ENCODE results near the gene INF2.

The INF2 gene

GRCh38 chr14:104643306-104643705 is 46.1 kb upstream of the INF2 start:
- no peak for DNase-seq (ENCODE audit: extremely low spot score)
- POLR2A ChIA-PET, result no interaction called here
- CTCF ChIA-PET, result no interaction called here
- TF ChIP-seq ARNT (IDR thresholded peaks at IDR 0.05) (no peak), PKNOX1 (IDR thresholded peaks at IDR 0.05) (no peak), HDGF (IDR thresholded peaks at IDR 0.05; ENCODE audit: borderline replicate concordance) (no peak), FOXK2 (IDR thresholded peaks at IDR 0.05) (no peak), FOXA1 (IDR thresholded peaks at IDR 0.05) (no peak), CTBP1 (IDR thresholded peaks at IDR 0.05; ENCODE audit: borderline replicate concordance) (no peak), L3MBTL2 (conservative IDR thresholded peaks at IDR 0.05) (no peak), LEF1 (IDR thresholded peaks at IDR 0.05; ENCODE audit: borderline replicate concordance) (no peak), FOXM1 (IDR thresholded peaks at IDR 0.05; ENCODE audit: borderline replicate concordance) (no peak), ELF4 (IDR thresholded peaks at IDR 0.05) (no peak), SP1 (IDR thresholded peaks at IDR 0.05) (no peak), ZNF384 (IDR thresholded peaks at IDR 0.05) (no peak), SUZ12 (IDR thresholded peaks at IDR 0.05) (no peak), TARDBP (IDR thresholded peaks at IDR 0.05) (no peak), NFRKB (IDR thresholded peaks at IDR 0.05) (no peak)

GRCh38 chr14:104644091-104644635 is 45.3 kb upstream of the INF2 start:
- ChIA-PET CTCF (interaction anchor here (0.7 kb wide), 1 partner anchor 340 kb away, joined by 3 read pairs; no protein-coding TSS in a partner anchor), POLR2A (no interaction called here)
- DNase-seq (ENCODE audit: extremely low spot score), result no peak
- TF ChIP-seq FOXA1 (IDR thresholded peaks at IDR 0.05) (no peak), FOXM1 (IDR thresholded peaks at IDR 0.05; ENCODE audit: borderline replicate concordance) (no peak), LEF1 (IDR thresholded peaks at IDR 0.05; ENCODE audit: borderline replicate concordance) (no peak), ARNT (IDR thresholded peaks at IDR 0.05) (no peak), L3MBTL2 (conservative IDR thresholded peaks at IDR 0.05) (no peak), CTBP1 (IDR thresholded peaks at IDR 0.05; ENCODE audit: borderline replicate concordance) (no peak), SUZ12 (IDR thresholded peaks at IDR 0.05) (no peak), SP1 (IDR thresholded peaks at IDR 0.05) (no peak), ZNF384 (IDR thresholded peaks at IDR 0.05) (no peak), TARDBP (IDR thresholded peaks at IDR 0.05) (no peak), FOXK2 (IDR thresholded peaks at IDR 0.05) (no peak), PKNOX1 (IDR thresholded peaks at IDR 0.05) (no peak)

DNA sequence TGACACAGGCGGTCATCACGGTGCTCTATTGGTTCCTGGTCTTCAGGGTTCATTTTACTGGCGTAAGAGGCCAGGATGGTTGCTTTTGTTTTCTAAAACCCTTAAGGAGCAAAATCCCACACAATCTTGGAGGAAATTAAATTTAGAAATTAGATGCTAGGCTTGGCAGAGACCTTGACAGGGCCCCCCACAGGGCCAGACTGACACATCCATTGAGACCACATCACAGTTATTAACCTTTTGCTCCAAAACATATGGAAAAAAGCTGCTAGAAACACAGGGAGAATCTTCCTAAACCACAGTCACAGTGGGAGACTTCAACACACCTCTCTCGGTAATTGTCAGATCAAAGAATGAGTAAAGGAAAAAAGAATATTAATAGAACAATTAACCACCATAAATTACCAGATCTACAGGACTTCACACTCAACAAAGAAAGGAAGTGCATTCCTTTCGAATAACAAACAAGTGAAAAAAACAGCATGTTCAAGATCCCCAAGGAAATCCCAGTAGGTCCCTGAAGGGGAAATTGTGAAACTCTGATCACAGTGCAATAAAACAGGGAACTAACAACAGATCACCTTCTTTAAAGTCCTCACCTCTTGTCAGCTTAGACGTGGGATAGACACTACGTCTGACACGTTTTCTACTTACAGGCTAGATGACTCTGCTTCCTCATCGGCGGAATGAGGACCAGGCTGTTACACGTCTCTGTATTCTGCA is 44.6 kb upstream of the INF2 start:
- no peak for DNase-seq (ENCODE audit: extremely low spot score)
- ChIA-PET POLR2A (no interaction called here), CTCF (no interaction called here)
- TF ChIP-seq FOXA1 (IDR thresholded peaks at IDR 0.05) (no peak), SUZ12 (IDR thresholded peaks at IDR 0.05) (no peak), SP1 (IDR thresholded peaks at IDR 0.05) (no peak), BHLHE40 (IDR thresholded peaks at IDR 0.05; ENCODE audit: borderline replicate concordance) (no peak), LEF1 (IDR thresholded peaks at IDR 0.05; ENCODE audit: borderline replicate concordance) (no peak), CTBP1 (IDR thresholded peaks at IDR 0.05; ENCODE audit: borderline replicate concordance) (no peak), ZNF384 (IDR thresholded peaks at IDR 0.05) (no peak), ARNT (IDR thresholded peaks at IDR 0.05) (no peak), L3MBTL2 (conservative IDR thresholded peaks at IDR 0.05) (no peak), FOXK2 (IDR thresholded peaks at IDR 0.05) (no peak), HDGF (IDR thresholded peaks at IDR 0.05; ENCODE audit: borderline replicate concordance) (no peak), ELF4 (IDR thresholded peaks at IDR 0.05) (no peak)

DNA sequence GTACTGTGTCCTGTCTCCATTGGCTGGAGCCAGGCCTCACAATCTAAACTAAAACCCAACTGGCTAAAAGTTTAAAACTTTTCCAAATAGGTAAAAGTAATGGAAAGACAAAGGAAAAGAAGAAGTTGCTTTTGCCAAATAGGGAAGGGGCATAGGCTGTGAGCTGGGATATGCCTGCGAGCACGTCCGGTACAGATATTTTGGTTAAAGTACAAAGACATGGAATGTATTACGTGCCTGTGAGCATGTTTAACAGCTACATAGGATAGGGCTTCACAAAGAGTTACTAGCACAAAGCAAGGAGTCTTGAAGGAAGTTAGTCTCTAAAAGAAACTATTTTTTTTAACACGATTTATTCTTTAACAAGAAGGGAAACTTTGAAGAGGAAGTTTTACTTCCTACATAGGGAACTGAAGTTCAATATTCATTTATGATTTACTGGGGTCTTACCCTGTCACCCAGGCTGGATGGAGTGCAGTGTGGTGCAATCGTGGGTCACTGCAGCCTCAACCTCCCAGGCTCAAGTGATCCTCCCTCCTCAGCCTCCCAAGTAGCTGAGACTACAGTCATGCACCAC is 41.9 kb upstream of the INF2 start:
- POLR2A ChIA-PET, result no interaction called here

More for the DNA sequence above, 41.9 kb upstream of the INF2 start:
- no peak for TF ChIP-seq SUZ12 (IDR thresholded peaks at IDR 0.05)
- TF ChIP-seq ELF4 (IDR thresholded peaks at IDR 0.05), result no peak
- no peak for TF ChIP-seq NFRKB (IDR thresholded peaks at IDR 0.05)
- no peak for TF ChIP-seq SP1 (IDR thresholded peaks at IDR 0.05)
- no peak for TF ChIP-seq L3MBTL2 (conservative IDR thresholded peaks at IDR 0.05)
- TF ChIP-seq ZNF384 (IDR thresholded peaks at IDR 0.05), result no peak
- TF ChIP-seq LEF1 (IDR thresholded peaks at IDR 0.05; ENCODE audit: borderline replicate concordance), result no peak
- no peak for TF ChIP-seq HDGF (IDR thresholded peaks at IDR 0.05; ENCODE audit: borderline replicate concordance)
- TF ChIP-seq TARDBP (IDR thresholded peaks at IDR 0.05), result no peak
- TF ChIP-seq PKNOX1 (IDR thresholded peaks at IDR 0.05), result no peak
- TF ChIP-seq CTBP1 (IDR thresholded peaks at IDR 0.05; ENCODE audit: borderline replicate concordance), result no peak
- no peak for TF ChIP-seq ARNT (IDR thresholded peaks at IDR 0.05)
- no peak for TF ChIP-seq FOXA1 (IDR thresholded peaks at IDR 0.05)
- no peak for TF ChIP-seq FOXM1 (IDR thresholded peaks at IDR 0.05; ENCODE audit: borderline replicate concordance)
- no peak for TF ChIP-seq FOXK2 (IDR thresholded peaks at IDR 0.05)
- CTCF ChIA-PET, result no interaction called here
- DNase-seq (ENCODE audit: extremely low spot score), result no peak

All from HEK293T (cell line).